ENCODE data around the gene LRIG3.

Gene LRIG3, protein sequence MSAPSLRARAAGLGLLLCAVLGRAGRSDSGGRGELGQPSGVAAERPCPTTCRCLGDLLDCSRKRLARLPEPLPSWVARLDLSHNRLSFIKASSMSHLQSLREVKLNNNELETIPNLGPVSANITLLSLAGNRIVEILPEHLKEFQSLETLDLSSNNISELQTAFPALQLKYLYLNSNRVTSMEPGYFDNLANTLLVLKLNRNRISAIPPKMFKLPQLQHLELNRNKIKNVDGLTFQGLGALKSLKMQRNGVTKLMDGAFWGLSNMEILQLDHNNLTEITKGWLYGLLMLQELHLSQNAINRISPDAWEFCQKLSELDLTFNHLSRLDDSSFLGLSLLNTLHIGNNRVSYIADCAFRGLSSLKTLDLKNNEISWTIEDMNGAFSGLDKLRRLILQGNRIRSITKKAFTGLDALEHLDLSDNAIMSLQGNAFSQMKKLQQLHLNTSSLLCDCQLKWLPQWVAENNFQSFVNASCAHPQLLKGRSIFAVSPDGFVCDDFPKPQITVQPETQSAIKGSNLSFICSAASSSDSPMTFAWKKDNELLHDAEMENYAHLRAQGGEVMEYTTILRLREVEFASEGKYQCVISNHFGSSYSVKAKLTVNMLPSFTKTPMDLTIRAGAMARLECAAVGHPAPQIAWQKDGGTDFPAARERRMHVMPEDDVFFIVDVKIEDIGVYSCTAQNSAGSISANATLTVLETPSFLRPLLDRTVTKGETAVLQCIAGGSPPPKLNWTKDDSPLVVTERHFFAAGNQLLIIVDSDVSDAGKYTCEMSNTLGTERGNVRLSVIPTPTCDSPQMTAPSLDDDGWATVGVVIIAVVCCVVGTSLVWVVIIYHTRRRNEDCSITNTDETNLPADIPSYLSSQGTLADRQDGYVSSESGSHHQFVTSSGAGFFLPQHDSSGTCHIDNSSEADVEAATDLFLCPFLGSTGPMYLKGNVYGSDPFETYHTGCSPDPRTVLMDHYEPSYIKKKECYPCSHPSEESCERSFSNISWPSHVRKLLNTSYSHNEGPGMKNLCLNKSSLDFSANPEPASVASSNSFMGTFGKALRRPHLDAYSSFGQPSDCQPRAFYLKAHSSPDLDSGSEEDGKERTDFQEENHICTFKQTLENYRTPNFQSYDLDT

DNA sequence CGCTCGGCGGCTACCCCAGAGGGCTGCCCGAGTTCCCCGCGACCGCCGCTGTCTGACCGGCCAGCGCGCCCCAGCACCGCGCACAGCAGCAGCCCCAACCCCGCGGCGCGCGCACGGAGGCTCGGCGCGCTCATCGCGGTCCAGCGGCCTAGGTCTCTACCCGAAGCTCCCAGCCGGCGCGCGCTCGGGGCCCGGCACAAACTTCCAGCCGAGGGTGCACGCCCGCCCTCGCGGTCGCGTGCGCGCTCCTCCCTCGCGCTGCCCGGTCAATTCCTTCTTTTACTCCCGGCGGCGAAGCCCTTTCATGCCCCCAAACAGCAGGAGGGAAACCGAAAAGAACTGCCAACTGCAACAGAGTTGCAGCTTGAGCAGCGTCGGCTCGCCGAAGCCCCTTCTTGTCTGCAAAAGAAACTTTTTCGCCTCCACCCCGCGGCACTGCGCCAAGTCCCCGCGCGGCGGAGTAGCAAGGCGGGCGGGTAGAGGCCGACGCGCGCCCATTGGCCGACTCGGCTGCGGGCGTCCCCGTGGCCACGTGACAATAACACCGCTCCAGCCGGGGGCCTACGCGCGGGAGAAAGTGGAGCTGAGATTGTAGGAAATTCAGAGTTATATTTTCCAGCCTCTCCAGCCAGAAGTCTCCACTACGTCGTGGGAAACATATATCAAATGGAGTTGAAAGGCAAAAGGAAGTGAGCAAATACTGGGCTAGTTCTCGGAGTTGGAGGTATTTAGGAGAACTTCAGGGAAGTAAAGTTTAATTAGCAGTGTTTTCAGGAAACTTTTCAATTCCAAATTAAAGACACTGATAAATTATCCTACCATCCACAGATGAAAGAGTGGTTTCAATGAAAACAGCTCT lies at the start of gene LRIG3:
Gene LRIG3, minus strand, starts transcription at position 403 of the 859 bp plus-strand sequence. Its CDS starts 269 bp downstream, at position 134.
- H3K4me3 ChIP-seq (ENCODE audit: low read length), result peak within 1 kb of the TSS; percentile 88
- peak; percentile 89 for DNase-seq (ENCODE audit: low read depth)
- TF ChIP-seq, protein P1, sequence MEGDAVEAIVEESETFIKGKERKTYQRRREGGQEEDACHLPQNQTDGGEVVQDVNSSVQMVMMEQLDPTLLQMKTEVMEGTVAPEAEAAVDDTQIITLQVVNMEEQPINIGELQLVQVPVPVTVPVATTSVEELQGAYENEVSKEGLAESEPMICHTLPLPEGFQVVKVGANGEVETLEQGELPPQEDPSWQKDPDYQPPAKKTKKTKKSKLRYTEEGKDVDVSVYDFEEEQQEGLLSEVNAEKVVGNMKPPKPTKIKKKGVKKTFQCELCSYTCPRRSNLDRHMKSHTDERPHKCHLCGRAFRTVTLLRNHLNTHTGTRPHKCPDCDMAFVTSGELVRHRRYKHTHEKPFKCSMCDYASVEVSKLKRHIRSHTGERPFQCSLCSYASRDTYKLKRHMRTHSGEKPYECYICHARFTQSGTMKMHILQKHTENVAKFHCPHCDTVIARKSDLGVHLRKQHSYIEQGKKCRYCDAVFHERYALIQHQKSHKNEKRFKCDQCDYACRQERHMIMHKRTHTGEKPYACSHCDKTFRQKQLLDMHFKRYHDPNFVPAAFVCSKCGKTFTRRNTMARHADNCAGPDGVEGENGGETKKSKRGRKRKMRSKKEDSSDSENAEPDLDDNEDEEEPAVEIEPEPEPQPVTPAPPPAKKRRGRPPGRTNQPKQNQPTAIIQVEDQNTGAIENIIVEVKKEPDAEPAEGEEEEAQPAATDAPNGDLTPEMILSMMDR (IDR thresholded peaks at IDR 0.05; ENCODE audit: insufficient read depth, low read depth, low read length, missing control alignments), result peak; percentile 1

DNA sequence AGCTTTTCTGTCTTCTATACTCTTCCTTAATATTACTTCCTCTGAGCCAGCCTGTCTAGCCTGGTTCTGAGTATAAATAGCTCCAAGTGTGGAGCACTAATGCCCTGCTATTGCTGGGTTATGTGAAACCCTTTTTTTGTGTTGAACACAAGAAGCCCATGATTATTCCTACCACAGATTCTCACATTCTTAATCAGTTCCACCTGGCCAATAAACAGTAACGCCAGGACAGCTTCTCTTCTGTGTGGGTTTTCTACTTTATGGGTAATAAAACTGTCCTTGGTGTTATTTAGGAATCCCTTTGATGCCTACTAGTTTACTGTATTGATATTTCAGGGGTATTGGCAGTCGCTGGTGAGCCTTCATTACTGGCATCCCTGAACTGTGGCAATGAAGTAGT lies 48.9 kb upstream of the LRIG3 start:
- no peak for DNase-seq (ENCODE audit: low read depth)
- TF ChIP-seq, protein P1 (IDR thresholded peaks at IDR 0.05; ENCODE audit: insufficient read depth, low read depth, low read length, missing control alignments), result no peak
- no peak overlapping the region for H3K4me3 ChIP-seq (ENCODE audit: low read length)

DNA sequence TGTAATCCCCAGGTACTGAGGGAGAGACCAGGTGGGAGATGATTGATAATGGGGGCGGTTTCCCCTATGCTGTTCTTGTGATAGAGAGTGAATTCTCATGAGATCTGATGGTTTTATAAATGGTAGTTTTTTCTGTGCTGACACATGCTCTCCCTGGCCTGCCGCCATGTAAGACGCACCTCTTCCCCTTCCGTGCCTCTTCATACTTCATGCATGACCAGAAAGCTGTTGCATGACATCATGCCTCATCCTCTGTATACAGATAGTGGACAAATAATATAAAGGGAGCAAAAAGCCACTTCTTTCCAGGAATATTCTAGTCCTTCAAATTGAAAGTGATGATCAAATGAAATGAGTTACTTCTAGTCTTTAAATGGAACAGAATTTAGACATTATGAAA lies 47.3 kb upstream of the LRIG3 start:
- H3K4me3 ChIP-seq (ENCODE audit: low read length), result no peak overlapping the region
- DNase-seq (ENCODE audit: low read depth), result peak; percentile 73
- TF ChIP-seq, protein P1 (IDR thresholded peaks at IDR 0.05; ENCODE audit: insufficient read depth, low read depth, low read length, missing control alignments), result no peak

DNA sequence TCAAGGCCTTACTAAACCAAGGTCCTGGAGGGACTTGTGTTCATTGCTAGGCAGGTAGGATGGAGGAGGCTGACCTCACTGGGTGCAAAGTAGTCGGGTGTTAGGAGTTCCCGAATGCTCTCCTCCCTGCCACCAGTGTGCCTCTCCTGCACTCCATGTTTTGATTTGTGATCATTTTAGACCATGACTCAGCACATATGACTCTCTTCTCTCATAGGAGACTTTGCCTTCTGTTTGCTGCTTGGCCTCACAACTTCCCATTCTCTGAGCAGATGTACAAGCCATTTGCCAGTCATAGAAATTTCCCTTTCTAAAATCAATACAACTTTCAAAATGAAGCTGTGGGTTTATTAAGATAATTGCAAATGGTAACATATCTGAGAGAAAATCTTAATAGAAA lies 46.6 kb upstream of the LRIG3 start:
- TF ChIP-seq, protein P1 (IDR thresholded peaks at IDR 0.05; ENCODE audit: insufficient read depth, low read depth, low read length, missing control alignments), result no peak
- peak; percentile 8 for DNase-seq (ENCODE audit: low read depth)
- no peak overlapping the region for H3K4me3 ChIP-seq (ENCODE audit: low read length)

DNA sequence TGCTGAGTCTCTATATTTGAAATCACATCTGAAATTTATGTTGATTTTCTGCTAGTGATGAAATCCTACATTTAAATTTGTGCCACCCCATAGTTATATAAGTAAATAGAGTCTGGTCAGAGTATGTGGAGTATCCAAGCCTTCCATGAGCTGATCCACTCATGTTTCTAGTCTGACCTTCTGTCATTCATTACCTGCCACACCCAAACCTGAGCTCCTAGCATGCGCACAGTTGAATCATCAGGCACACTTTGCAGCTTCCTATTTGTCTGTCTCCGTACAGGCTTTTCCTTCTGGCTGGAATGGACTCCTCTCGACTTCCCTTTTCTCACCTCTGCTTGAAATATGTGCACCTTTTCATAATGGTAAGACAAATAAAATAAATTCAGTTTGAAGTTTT lies 45.3 kb upstream of the LRIG3 start:
- H3K4me3 ChIP-seq (ENCODE audit: low read length), result no peak overlapping the region
- DNase-seq (ENCODE audit: low read depth), result peak; percentile 48
- TF ChIP-seq, protein P1 (IDR thresholded peaks at IDR 0.05; ENCODE audit: insufficient read depth, low read depth, low read length, missing control alignments), result no peak

DNA sequence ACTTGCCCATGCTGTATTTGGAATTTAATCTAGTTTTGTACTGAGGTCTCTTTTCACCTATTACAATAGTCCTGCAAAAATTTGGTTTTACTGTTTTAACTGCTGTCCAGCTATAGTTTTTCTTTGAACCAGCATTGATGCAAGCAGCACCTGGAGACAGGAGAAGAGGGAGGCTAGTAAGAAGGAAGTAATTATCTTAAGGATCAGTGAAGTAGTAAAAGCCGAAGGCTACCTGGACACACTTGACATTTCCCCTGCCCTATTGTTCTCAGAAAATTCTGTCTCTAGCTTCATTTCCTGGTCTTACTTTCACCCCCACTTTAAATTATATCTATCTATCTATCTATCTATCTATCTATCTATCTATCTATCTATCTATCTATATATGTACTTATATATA lies 43.5 kb upstream of the LRIG3 start:
- H3K4me3 ChIP-seq (ENCODE audit: low read length), result no peak overlapping the region
- DNase-seq (ENCODE audit: low read depth), result no peak
- TF ChIP-seq, protein P1 (IDR thresholded peaks at IDR 0.05; ENCODE audit: insufficient read depth, low read depth, low read length, missing control alignments), result no peak

Measured in epithelial cell of esophagus (primary cell).